NCI-H2107 (cell line): ENCODE measurements around the gene MYL11.
"Not testable (repeated sequence)": the region's sequence is repeated elsewhere in the genome, so short reads cannot be mapped to it uniquely, and the experiment has no call there.

Source experiments
- DNase-seq: peaks from one replicate; lab custom pipeline; 2025; lab: John Stamatoyannopoulos, UW

MYL11 gene

DNA sequence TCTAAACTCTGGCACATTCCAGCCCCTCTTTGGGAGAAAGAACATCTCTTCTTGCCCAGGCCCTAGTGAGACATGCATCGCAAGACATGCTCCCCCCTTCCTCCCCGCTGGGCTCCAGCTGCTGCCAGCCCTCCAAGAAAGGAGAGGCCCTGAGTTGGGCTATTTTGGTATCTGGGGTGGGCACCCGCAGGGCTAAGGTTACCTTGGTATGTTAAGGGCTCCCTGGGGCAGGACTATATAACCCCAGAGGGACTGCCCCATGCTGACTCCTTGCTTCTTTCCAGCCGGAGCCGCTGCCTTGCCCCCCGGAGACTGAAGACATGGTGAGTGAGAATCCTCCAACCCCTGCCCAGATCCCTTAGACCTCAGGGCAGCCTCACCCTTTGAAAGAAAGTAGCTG, at the start of gene MYL11:
Gene MYL11, plus strand, starts transcription at position 265 of the 400 bp plus-strand sequence. Its CDS starts 56 bp downstream, at position 321.
- no peak for DNase-seq

DNA sequence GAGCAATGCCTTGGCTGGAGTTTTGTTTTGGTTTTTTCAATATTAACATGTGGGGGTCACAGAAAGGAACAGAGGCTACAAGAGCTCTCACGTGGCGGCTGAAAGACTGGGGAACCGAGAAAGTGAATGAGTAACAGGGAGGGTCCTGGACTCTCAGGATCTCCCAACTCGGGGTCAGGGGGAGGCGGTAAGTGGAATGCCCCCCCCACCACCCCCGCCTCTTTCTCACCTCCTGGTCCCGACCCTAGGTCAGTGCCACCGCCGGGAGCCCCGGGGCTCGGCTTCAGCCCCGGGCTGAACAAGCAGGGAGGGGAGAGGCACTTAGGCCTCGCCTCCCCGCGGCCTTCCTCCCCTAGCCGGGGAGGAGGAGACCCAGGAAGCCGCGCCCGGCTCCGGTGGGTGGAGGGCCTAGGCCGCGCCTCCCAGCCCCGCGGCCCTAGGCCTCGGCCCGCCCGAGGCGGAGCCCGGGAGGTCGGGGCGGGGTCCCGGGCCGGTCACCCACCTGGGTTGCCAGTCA, 40.1 kb upstream of the MYL11 start:
- DNase-seq: peak; percentile 20

- DNase-seq: not testable (repeated sequence)
Observed at GRCh38 chr16:30335028-30335597, 39.5 kb upstream of the MYL11 start.

GRCh38 chr16:30335598-30336474, 38.8 kb upstream of the MYL11 start:
- no peak for DNase-seq

DNA sequence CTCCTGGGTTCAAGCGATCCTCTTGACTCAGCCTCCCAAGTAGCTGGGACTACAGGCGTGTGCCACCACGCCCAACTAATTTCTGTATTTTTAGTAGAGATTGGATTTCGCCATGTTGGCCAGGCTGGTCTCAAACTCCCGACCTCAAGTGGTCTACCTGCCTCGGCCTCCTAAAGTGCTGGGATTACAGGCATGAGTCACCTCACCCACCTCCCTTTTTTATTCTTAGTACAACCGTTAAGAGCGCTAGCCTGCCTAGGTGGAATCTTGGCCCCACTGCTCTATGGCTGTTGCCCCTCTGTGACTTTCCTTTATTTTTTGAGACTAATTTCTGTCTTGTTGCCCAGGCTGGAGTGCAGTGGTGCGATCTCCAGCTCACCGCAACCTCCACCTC, 36.6 kb upstream of the MYL11 start:
- DNase-seq: not testable (repeated sequence)

DNA sequence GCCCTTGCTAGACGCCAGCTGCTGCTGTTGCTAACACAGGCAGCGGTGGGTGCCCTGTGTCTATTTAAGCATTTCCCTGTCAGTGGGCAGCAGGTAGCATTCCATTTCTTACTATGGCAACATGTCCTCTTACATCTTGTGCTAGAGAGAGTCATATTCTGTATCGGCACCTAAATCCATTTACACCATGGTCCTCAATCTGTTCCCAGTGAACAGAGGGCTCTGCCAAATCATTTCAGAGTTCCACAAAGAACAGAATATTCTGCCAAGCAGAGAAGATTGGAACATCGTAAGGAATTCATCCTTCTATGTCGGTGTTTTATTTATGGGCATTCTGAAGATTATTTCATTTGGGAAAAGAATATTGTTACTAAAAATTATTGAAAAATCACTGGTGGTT, 35.9 kb upstream of the MYL11 start:
- DNase-seq: not testable (repeated sequence)

DNA sequence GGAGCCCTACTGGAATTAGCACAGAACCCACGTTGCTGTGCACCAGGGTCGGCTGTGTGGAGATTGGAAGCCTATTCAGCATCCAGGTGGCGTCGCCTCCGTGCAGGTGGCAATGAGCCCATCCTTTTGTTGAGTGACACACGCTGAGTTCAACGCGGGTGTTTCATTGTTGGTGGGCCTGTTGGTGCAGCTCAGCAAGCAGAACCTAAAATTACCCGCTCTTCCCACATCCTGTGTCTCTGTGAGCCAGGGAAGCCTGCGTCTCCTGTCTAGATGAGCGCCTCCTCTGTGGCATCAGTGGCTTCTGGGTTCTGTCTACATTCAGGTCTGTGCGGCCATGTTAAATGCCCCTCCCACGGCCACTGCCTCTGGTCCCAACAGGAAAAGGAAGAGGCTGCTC, 34.0 kb upstream of the MYL11 start:
- DNase-seq: no peak

DNA sequence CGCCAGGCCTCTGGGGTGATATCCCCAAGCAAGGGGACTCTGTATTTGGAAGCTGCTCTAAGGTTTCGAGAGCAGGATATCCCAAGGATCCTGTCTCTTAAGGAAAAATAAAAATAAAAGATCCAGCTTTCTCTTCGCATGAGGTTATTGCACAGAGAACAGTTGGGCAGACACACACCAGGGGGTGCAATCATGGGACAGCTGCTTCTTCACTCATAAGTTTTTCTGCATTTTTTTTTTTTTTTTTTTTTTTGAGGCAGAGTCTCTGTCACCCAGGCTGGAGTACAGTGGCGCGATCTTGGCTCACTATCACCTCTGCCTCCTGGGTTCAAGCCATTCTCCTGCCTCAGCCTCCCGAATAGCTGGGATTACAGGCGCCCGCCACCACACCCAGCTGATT, 32.6 kb upstream of the MYL11 start:
- not testable (repeated sequence) for DNase-seq

DNA sequence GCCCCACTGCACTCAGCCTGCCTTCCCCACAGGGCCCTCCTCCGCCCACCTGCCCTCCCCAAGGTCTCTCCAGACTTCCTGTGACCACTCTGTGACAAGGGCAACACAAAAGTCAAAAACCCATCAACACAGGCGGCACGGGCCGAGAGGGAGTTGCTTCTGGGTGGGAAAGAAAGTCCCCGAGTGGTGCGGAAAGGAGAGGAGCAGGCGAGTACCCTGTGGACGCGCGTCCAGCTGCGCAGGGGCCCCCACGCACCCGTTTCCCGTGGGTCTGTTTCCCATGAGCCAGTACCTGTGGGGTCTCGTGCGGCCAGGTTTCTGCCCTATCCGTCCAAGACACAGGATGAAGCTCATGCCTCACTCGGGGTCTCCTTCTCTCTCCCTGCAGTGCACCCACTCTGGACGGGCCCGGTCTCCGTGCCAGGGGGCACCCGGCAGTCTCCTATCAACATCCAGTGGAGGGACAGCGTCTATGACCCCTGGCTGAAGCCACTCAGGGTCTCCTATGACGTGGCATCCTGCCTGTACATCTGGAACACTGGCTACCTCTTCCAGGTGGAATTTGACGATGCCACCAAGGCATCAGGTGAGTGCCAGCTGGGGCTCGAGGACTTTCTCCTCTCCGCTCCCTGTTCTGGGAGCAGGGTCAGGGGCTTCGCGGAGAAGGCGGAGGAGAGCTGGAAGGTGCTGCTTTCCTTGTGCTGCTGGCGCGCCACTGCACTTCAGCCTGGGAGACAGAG, 31.7 kb upstream of the MYL11 start:
- no peak for DNase-seq

- DNase-seq: not testable (repeated sequence)
Observed at GRCh38 chr16:30343491-30343820, 31.1 kb upstream of the MYL11 start.

DNA sequence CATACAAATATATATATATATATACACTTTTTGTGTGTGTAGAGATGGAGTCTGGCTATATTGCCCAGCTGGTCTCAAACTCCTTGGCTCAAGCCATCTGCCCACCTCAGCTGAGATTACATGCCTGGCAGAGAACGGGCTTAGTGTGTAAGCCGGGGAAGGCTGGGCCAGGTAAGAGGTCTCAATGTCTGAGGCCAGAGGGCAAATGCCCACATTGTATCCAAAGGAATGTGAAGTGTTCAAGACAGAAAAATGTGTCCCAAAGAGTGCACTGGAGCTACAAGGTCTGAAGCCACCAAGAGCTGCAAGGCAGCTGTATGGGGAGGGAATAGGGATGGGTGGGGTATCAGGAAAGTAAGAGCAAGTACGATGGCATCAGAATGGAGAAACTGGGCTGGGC, 28.3 kb upstream of the MYL11 start:
- no peak for DNase-seq

- DNase-seq: no peak
Observed at GRCh38 chr16:30348113-30348512, 26.5 kb upstream of the MYL11 start.

GRCh38 chr16:30348929-30349328, 25.7 kb upstream of the MYL11 start:
- no peak for DNase-seq

- no peak for DNase-seq
Observed at GRCh38 chr16:30349675-30350074, 24.9 kb upstream of the MYL11 start.

DNA sequence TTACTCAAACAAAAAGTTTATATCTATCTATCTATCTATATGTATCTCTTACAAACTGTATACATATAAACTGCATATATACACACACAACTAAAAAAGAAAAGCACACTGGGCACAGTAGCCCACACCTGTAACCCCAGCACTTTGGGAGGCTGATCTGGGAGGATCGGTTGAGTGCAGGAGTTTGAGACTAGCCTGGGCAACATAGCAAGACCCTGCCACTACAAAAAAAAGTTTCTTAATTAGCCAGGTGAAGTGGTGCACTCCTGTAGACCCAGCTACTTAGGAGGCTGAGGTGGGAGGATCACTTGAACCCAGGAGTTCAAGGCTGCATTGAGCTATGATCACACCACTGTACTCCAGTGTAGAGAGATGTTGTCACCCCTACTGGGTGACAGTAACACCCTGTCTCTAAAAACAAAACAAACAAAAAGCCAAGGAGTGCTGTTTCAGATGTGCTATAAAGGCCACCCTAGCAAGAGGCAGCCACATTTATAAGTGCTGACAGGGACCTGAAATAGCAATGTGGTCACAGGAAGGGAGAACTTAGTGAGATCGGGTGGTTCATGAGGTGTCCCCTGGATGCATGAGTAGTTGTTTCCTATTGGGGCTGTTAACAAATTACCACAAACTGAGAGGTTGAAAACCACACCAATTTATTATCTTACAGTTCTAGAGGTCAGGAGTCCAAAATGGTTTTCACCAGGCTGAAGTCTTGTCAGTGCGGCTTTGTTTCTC, 24.3 kb upstream of the MYL11 start:
- no peak for DNase-seq

DNA sequence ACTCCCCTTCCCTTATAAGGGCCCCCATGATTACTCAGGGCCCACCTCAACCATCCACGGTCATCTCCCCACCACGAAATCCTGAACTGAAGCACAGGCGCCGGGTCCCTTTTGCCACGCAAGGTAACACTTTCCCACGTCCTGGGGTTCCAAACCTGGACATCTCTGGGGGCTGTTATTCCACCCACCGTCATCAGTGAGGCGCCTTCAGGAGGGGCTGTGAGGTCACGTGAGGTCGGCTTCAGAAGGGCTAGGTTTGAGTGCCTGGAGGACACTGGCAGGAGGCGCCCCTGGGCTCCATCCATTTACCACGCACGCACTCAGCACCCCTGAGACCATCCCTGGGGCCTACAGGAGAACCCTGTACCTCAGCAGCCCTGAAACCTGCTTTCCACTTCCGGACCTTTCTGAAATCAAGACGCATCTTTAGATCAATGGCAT, 23.6 kb upstream of the MYL11 start:
- DNase-seq: no peak

- no peak for DNase-seq
Observed at GRCh38 chr16:30351586-30352419, 22.8 kb upstream of the MYL11 start.

- DNase-seq: no peak
Observed at GRCh38 chr16:30352488-30353401, 21.9 kb upstream of the MYL11 start.

- DNase-seq: no peak
Observed at GRCh38 chr16:30353438-30354129, 21.0 kb upstream of the MYL11 start.
